A549 (cell line): Measurements from ENCODE around the gene SEL1L3.

ENCODE experiments used
- CTCF ChIP-seq: fragments of >200 bp; sonication (Bioruptor Twin); formaldehyde crosslinking; IDR thresholded peaks from 3 replicates; pipeline ENCODE4 v1.5.1; 2016
- FOSB ChIP-seq: fragments of 250-450 bp; sonication (Bioruptor Pico); IDR thresholded peaks from 2 replicates; pipeline ENCODE4 v1.5.0; 2020; ENCODE audit warnings: mild to moderate bottlenecking, moderate library complexity
- KDM1A ChIP-seq: fragments of 200-600 bp; sonication (generic); IDR thresholded peaks from 2 replicates; pipeline ENCODE4 v1.6.1; 2016; ENCODE audit warnings: low read depth, mild to moderate bottlenecking

DNA sequence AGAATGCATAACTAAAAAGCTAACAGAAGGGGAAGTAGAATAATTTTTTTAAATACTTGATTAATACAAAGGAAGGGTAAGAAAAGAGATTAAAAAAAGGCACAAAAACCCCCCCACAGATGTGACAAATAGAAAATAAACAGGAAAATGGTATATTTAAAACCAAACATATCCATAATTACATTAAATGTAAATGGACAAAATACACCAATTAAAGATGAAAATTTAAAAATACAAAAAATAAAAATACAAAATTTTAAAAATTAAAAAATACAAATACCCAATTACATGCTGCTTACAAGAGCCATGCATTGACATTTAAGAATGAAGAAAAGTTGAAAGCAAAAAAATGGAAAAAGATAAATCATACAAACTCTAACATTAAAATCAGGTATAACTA is 86.0 kb downstream of the SEL1L3 start:
- TF ChIP-seq CTCF (no peak), KDM1A (no peak), FOSB (CRISPR knock-in tag) (no peak)
